Astrocyte of the cerebellum (primary cell): ENCODE measurements around the gene PRKCB.

Experiments used
- DNase-seq: peaks from one replicate; pipeline ENCODE4 v3.0.0-alpha.2; 2011; ENCODE audit warnings: low read depth
- H3K4me3 ChIP-seq: 2 replicates; pipeline ENCODE4 v1.5.1; 2011; ENCODE audit warnings: mild to moderate bottlenecking, low read depth, low read length, moderate library complexity
- CTCF ChIP-seq: IDR thresholded peaks from 2 replicates; pipeline ENCODE4 v1.5.1; 2012; ENCODE audit warnings: low read length, low read depth, moderate library complexity, mild to moderate bottlenecking; ENCODE audit errors: missing control alignments
- in situ Hi-C: cut with HindIII; loops from 2 replicates; pipeline ENCODE4 v1.10.0; 2017; ENCODE audit warnings: low sequenced_read_pairs

The PRKCB gene

GRCh38 chr16:23987443-23987842, 151.7 kb downstream of the PRKCB start:
- no peak overlapping the region for H3K4me3 ChIP-seq
- in situ Hi-C loops: no loop called here
- no peak for DNase-seq
- no peak for TF ChIP-seq CTCF

- H3K4me3 ChIP-seq: no peak overlapping the region
- TF ChIP-seq CTCF: no peak
- in situ Hi-C loops: no loop called here
- no peak for DNase-seq
Observed at GRCh38 chr16:23990507-23990906, 154.7 kb downstream of the PRKCB start.

GRCh38 chr16:23991066-23991465, 155.3 kb downstream of the PRKCB start:
- H3K4me3 ChIP-seq: no peak overlapping the region
- no peak for TF ChIP-seq CTCF
- in situ Hi-C loops: no loop called here
- no peak for DNase-seq

GRCh38 chr16:23994615-23995014, 158.8 kb downstream of the PRKCB start:
- in situ Hi-C loops: no loop called here
- TF ChIP-seq CTCF: no peak
- H3K4me3 ChIP-seq: no peak overlapping the region
- DNase-seq: no peak

- no peak for DNase-seq
- TF ChIP-seq CTCF: no peak
- in situ Hi-C loops: no loop called here
- H3K4me3 ChIP-seq: no peak overlapping the region
Observed at GRCh38 chr16:23996258-23996955, 160.6 kb downstream of the PRKCB start.

GRCh38 chr16:23998771-23999170, 163.0 kb downstream of the PRKCB start:
- H3K4me3 ChIP-seq: no peak overlapping the region
- in situ Hi-C loops: no loop called here
- TF ChIP-seq CTCF: no peak
- no peak for DNase-seq
